ENCODE data around the gene PSAPL1.

GRCh38 chr4:7430965-7431695 is 3.6 kb downstream of the PSAPL1 start:
- TF ChIP-seq ARID3B (CRISPR knock-in tag; IDR thresholded peaks at IDR 0.05; ENCODE audit: borderline replicate concordance): no peak
- no peak for TF ChIP-seq DIDO1 (tag; IDR thresholded peaks at IDR 0.05; ENCODE audit: low read depth)
